GM23338 (cell line): ENCODE results near the gene MAPK9. TPM values are rescaled to one million over a fixed set of nuclear protein-coding genes. Genes with fewer than 3 reads are reported as not detected.

Experiments
- ATAC-seq: fragments of 200-7000 bp; cut with Tn5 transposase; 3 replicates; pipeline ENCODE4 v1.9.1; 2020
- DNase-seq: peaks from one replicate; pipeline ENCODE4 v3.0.0-alpha.2; 2015; ENCODE audit warnings: low spot score
- H2AFZ ChIP-seq: fragments of 200-600 bp; sonication (generic); 2 replicates; pipeline ENCODE4 v1.8.0; 2016; ENCODE audit warnings: antibody characterized with exemption, mild to moderate bottlenecking, moderate library complexity
- H3F3A ChIP-seq: fragments of 200-600 bp; sonication (generic); replicated peaks from 2 replicates; pipeline ENCODE4 v1.8.0; 2017; ENCODE audit warnings: antibody characterized with exemption, mixed run types, low read depth
- H3K27ac ChIP-seq: fragments of 200-600 bp; sonication (generic); 2 replicates; pipeline ENCODE4 v1.6.1; 2016; ENCODE audit warnings: low read depth
- H3K27me3 ChIP-seq: fragments of 200-600 bp; sonication (generic); 2 replicates; pipeline ENCODE4 v1.8.0; 2016; ENCODE audit warnings: mild to moderate bottlenecking, mixed run types, moderate library complexity; ENCODE audit not compliant: insufficient read depth
- H3K36me3 ChIP-seq: fragments of 200-600 bp; sonication (generic); 2 replicates; pipeline ENCODE4 v1.8.0; 2016; ENCODE audit warnings: mild to moderate bottlenecking; ENCODE audit not compliant: insufficient read depth
- H3K4me1 ChIP-seq: fragments of 200-600 bp; sonication (generic); 2 replicates; pipeline ENCODE4 v1.8.0; 2016; ENCODE audit warnings: mild to moderate bottlenecking, moderate library complexity; ENCODE audit not compliant: insufficient read depth
- H3K4me2 ChIP-seq: fragments of 200-600 bp; sonication (generic); 2 replicates; pipeline ENCODE4 v1.7.1; 2017; ENCODE audit warnings: mixed run types
- H3K4me3 ChIP-seq: fragments of 200-600 bp; sonication (generic); 2 replicates; pipeline ENCODE4 v1.6.1; 2016; ENCODE audit warnings: mixed run types
- H3K79me2 ChIP-seq: fragments of 200-600 bp; sonication (generic); replicated peaks from 2 replicates; pipeline ENCODE4 v1.8.0; 2017; ENCODE audit warnings: mild to moderate bottlenecking; ENCODE audit not compliant: insufficient read depth
- H3K9me2 ChIP-seq: fragments of 200-600 bp; sonication (generic); 2 replicates; pipeline ENCODE4 v1.8.0; 2017; ENCODE audit not compliant: insufficient read depth
- H4K20me1 ChIP-seq: fragments of 200-600 bp; sonication (generic); replicated peaks from 2 replicates; pipeline ENCODE4 v1.8.0; 2017; ENCODE audit warnings: mild to moderate bottlenecking; ENCODE audit not compliant: insufficient read depth
- H3K27ac Mint-ChIP-seq: 2 replicates; pipeline ENCODE4 v1.8.0; 2020; ENCODE audit warnings: inconsistent platforms, mild to moderate bottlenecking, moderate library complexity, mixed read lengths
- H3K27me3 Mint-ChIP-seq: 3 replicates; pipeline ENCODE4 v1.8.0; 2022; ENCODE audit warnings: low read depth, mild to moderate bottlenecking, moderate library complexity, mixed read lengths, inconsistent platforms; ENCODE audit not compliant: insufficient read depth, poor library complexity
- H3K36me3 Mint-ChIP-seq: 3 replicates; pipeline ENCODE4 v1.8.0; 2021; ENCODE audit warnings: low read depth, mild to moderate bottlenecking, inconsistent platforms, moderate library complexity, mixed read lengths
- H3K4me1 Mint-ChIP-seq: 3 replicates; pipeline ENCODE4 v1.8.0; 2020; ENCODE audit warnings: mild to moderate bottlenecking, inconsistent platforms, mixed read lengths
- H3K4me3 Mint-ChIP-seq: 3 replicates; pipeline ENCODE4 v1.8.0; 2021; ENCODE audit warnings: moderate library complexity, mild to moderate bottlenecking, inconsistent platforms, mixed read lengths
- H3K9me3 Mint-ChIP-seq: 3 replicates; pipeline ENCODE4 v1.8.0; 2020; ENCODE audit warnings: moderate library complexity, mild to moderate bottlenecking, inconsistent platforms, mixed read lengths
- CREB1 ChIP-seq: fragments of 250-450 bp; sonication (Bioruptor Pico); IDR thresholded peaks from 2 replicates; pipeline ENCODE4 v1.5.0; 2020; ENCODE audit warnings: low read depth, mild to moderate bottlenecking, moderate library complexity
- EZH2 ChIP-seq: fragments of 200-600 bp; sonication (generic); IDR thresholded peaks from one replicate; pipeline ENCODE4 v1.8.0; 2017; ENCODE audit warnings: antibody characterized with exemption, mild to moderate bottlenecking, low read depth; ENCODE audit not compliant: unreplicated experiment
- EZH2phosphoT487 ChIP-seq: fragments of 200-600 bp; sonication (generic); IDR thresholded peaks from one replicate; pipeline ENCODE4 v1.8.1; 2018; ENCODE audit warnings: antibody characterized with exemption; ENCODE audit not compliant: unreplicated experiment
- NANOG ChIP-seq: IDR thresholded peaks from 2 replicates; pipeline ENCODE4 v1.6.1; 2016; ENCODE audit warnings: antibody characterized with exemption, borderline replicate concordance
- POLR2AphosphoS5 ChIP-seq: IDR thresholded peaks from 2 replicates; pipeline ENCODE4 v1.6.1; 2016; ENCODE audit warnings: antibody characterized with exemption, low read depth
- STAT1 ChIP-seq: IDR thresholded peaks from one replicate; pipeline ENCODE4 v1.6.1; 2016; ENCODE audit warnings: antibody characterized with exemption; ENCODE audit not compliant: unreplicated experiment
- ZNF114 ChIP-seq: fragments of 250-450 bp; sonication (Bioruptor Pico); IDR thresholded peaks from 2 replicates; pipeline ENCODE4 v1.5.0; 2020; ENCODE audit warnings: mild to moderate bottlenecking, moderate library complexity
- ZNF331 ChIP-seq: fragments of 250-450 bp; sonication (Bioruptor Pico); IDR thresholded peaks from 2 replicates; pipeline ENCODE4 v1.5.0; 2020; ENCODE audit warnings: low read depth, mild to moderate bottlenecking, moderate library complexity
- ZNF462 ChIP-seq: fragments of 250-450 bp; sonication (Bioruptor Pico); IDR thresholded peaks from 2 replicates; pipeline ENCODE4 v1.5.0; 2020; ENCODE audit warnings: mild to moderate bottlenecking, moderate library complexity
- polyA plus RNA-seq: library from polyadenylated mRNA; unstranded; fragments of >200 nt; fragmentation: Nextera tagmentation; extraction: Ambion mirVana; gene quantifications from 2 replicates; pipeline ENCODE4 v1.2.1, GENCODE V29; 2016
- total RNA-seq: library from RNA; depleted of rRNA; stranded (reverse); fragments of >200 nt; shearing (Covaris generic); gene quantifications from 2 replicates; pipeline ENCODE4 v1.2.3, GENCODE V29; 2014
- TF ChIP-seq, protein P1 (sequence below), 2 experiments: fragments of 200-600 bp in 1 of 2; sonication (generic) in 1 of 2; conservative IDR thresholded peaks; 2 replicates each; pipeline versions ENCODE4 v1.5.1 to v1.6.1; 2016 to 2017; ENCODE audit warnings: antibody characterized with exemption in 2 of 2, low read depth in 2 of 2, mild to moderate bottlenecking in 2 of 2, moderate library complexity in 1 of 2
- TF ChIP-seq, protein P2 (sequence below): IDR thresholded peaks from 2 replicates; pipeline ENCODE4 v1.6.1; 2016; ENCODE audit warnings: antibody characterized with exemption

MAPK9 gene
- total and polyA plus RNA-seq, 2 experiments from 2014 or later = 16.8 to 37.0 TPM

DNA sequence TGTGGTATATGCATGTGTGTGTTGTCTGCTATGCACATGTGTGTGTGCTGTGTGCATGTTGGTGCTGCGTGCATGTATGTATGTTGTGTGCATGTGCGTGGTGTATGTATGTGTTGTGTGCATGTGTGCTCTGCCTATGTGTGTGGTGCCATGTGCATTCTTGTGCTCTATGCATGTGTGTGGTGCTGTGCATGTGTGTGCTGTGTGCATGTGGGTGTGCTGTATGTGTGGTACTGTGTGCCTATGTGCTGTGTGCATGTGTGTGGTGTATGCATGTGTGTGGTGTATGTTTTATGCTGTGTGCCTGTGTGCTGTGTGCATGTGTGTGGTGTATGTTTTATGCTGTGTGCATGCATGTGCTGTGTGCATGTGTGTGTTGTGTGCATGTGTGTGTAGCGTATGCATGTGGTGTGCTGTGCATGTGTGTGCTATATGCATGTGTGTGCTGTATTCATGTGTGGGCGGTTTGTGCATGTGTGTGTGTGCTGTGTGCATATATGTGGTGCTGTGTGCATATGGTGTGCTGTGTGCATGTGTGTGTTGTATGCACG lies 78.2 kb downstream of the MAPK9 start:
- Mint-ChIP-seq H3K36me3 (peaks cover 3% of the 10 kb centered on the region; the same call in 1 of the 3 replicates), H3K4me1 (no peaks in the 10 kb centered on the region), H3K27ac (no peak overlapping the region), H3K9me3 (peaks cover 14% of the 10 kb centered on the region), H3K4me3 (no peak overlapping the region), H3K27me3 (peaks cover 15% of the 10 kb centered on the region)
- no peaks in the 10 kb centered on the region for H3K36me3 ChIP-seq
- H3K4me3 ChIP-seq = no peak overlapping the region
- H3K9me2 ChIP-seq = no peaks in the 10 kb centered on the region
- H4K20me1 ChIP-seq = no peaks in the 10 kb centered on the region
- no peaks in the 10 kb centered on the region for H3K79me2 ChIP-seq
- DNase-seq (no peak), ATAC-seq (no peak)
- no peaks in the 10 kb centered on the region for H3K4me1 ChIP-seq
- peaks cover 13% of the 10 kb centered on the region for H3K27me3 ChIP-seq
- no peak overlapping the region for H3K4me2 ChIP-seq
- H2AFZ ChIP-seq = no peak overlapping the region
- TF ChIP-seq, protein P1, sequence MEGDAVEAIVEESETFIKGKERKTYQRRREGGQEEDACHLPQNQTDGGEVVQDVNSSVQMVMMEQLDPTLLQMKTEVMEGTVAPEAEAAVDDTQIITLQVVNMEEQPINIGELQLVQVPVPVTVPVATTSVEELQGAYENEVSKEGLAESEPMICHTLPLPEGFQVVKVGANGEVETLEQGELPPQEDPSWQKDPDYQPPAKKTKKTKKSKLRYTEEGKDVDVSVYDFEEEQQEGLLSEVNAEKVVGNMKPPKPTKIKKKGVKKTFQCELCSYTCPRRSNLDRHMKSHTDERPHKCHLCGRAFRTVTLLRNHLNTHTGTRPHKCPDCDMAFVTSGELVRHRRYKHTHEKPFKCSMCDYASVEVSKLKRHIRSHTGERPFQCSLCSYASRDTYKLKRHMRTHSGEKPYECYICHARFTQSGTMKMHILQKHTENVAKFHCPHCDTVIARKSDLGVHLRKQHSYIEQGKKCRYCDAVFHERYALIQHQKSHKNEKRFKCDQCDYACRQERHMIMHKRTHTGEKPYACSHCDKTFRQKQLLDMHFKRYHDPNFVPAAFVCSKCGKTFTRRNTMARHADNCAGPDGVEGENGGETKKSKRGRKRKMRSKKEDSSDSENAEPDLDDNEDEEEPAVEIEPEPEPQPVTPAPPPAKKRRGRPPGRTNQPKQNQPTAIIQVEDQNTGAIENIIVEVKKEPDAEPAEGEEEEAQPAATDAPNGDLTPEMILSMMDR (conservative IDR thresholded peaks at IDR 0.05; ENCODE audit: low read depth in 2 of 2) = no peak
- TF ChIP-seq EZH2phosphoT487 (no peak), NANOG (no peak), STAT1 (no peak), ZNF114 (CRISPR knock-in tag) (no peak), ZNF462 (CRISPR knock-in tag) (no peak), POLR2AphosphoS5 (no peak), ZNF331 (no peak), EZH2 (no peak), CREB1 (no peak)
- TF ChIP-seq, protein P2, sequence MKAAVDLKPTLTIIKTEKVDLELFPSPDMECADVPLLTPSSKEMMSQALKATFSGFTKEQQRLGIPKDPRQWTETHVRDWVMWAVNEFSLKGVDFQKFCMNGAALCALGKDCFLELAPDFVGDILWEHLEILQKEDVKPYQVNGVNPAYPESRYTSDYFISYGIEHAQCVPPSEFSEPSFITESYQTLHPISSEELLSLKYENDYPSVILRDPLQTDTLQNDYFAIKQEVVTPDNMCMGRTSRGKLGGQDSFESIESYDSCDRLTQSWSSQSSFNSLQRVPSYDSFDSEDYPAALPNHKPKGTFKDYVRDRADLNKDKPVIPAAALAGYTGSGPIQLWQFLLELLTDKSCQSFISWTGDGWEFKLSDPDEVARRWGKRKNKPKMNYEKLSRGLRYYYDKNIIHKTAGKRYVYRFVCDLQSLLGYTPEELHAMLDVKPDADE = no peak
- no peak overlapping the region for H3K27ac ChIP-seq
- 0 out of 2 replicates have a peak, but pooled peaks cover 4% of the 10 kb centered on the region for H3F3A ChIP-seq
